ENCODE measurements around the gene TMEM186. TPM values are rescaled to one million over a fixed set of nuclear protein-coding genes. Genes with fewer than 3 reads are reported as not detected.

The TMEM186 gene
- total and polyA plus RNA-seq, 2 experiments from 2014 or later: 8.3 to 14.8 TPM

- Mint-ChIP-seq H3K27ac (no peak overlapping the region), H3K4me1 (peaks cover 14% of the 10 kb centered on the region), H3K4me3 (no peak overlapping the region), H3K36me3 (ENCODE audit: low read depth) (no peaks in the 10 kb centered on the region), H3K9me3 (no peaks in the 10 kb centered on the region), H3K27me3 (ENCODE audit: insufficient read depth, low read depth, poor library complexity) (peaks cover 9% of the 10 kb centered on the region)
- Histone ChIP-seq H4K20me1 (replicated peaks; ENCODE audit: insufficient read depth) (no peaks in the 10 kb centered on the region), H3K27me3 (ENCODE audit: insufficient read depth) (no peaks in the 10 kb centered on the region), H3K9me2 (ENCODE audit: insufficient read depth) (no peaks in the 10 kb centered on the region), H3K36me3 (ENCODE audit: insufficient read depth) (no peaks in the 10 kb centered on the region), H3F3A (replicated peaks; ENCODE audit: low read depth) (peaks cover 8% of the 10 kb centered on the region; the same call in 1 of the 2 replicates), H3K27ac (ENCODE audit: low read depth) (no peak overlapping the region), H2AFZ (no peak overlapping the region), H3K4me3 (no peak overlapping the region), H3K4me1 (ENCODE audit: insufficient read depth) (peaks cover 14% of the 10 kb centered on the region), H3K79me2 (replicated peaks; ENCODE audit: insufficient read depth) (no peaks in the 10 kb centered on the region), H3K4me2 (no peak overlapping the region)
- ATAC-seq: no peak
- TF ChIP-seq STAT1 (IDR thresholded peaks at IDR 0.05; ENCODE audit: unreplicated experiment) (no peak), EZH2phosphoT487 (IDR thresholded peaks at IDR 0.05; ENCODE audit: unreplicated experiment) (no peak), NANOG (IDR thresholded peaks at IDR 0.05; ENCODE audit: borderline replicate concordance) (no peak), ZNF114 (CRISPR knock-in tag; IDR thresholded peaks at IDR 0.05) (no peak), ZNF331 (CRISPR knock-in tag; IDR thresholded peaks at IDR 0.05; ENCODE audit: low read depth) (no peak), JUNB (IDR thresholded peaks at IDR 0.05; ENCODE audit: unreplicated experiment) (no peak)
- no peak for DNase-seq (ENCODE audit: low spot score)
These were observed 37.4 kb downstream of the TMEM186 start for GRCh38 chr16:8760021-8760420.

GRCh38 chr16:8758022-8758421 lies 39.4 kb downstream of the TMEM186 start:
- H3K27ac ChIP-seq (ENCODE audit: low read depth): no peak overlapping the region
- Mint-ChIP-seq H3K9me3 (no peaks in the 10 kb centered on the region), H3K27ac (no peak overlapping the region), H3K27me3 (ENCODE audit: insufficient read depth, low read depth, poor library complexity) (peaks cover 3% of the 10 kb centered on the region), H3K4me1 (no peaks in the 10 kb centered on the region), H3K4me3 (no peak overlapping the region), H3K36me3 (ENCODE audit: low read depth) (no peaks in the 10 kb centered on the region)
- no peaks in the 10 kb centered on the region for H3F3A ChIP-seq (replicated peaks; ENCODE audit: low read depth)
- no peak overlapping the region for H2AFZ ChIP-seq
- no peaks in the 10 kb centered on the region for H3K27me3 ChIP-seq (ENCODE audit: insufficient read depth)
- no peaks in the 10 kb centered on the region for H3K79me2 ChIP-seq (replicated peaks; ENCODE audit: insufficient read depth)
- no peaks in the 10 kb centered on the region for H4K20me1 ChIP-seq (replicated peaks; ENCODE audit: insufficient read depth)
- H3K4me1 ChIP-seq (ENCODE audit: insufficient read depth): no peaks in the 10 kb centered on the region
- no peak overlapping the region for H3K4me2 ChIP-seq
- ATAC-seq: no peak
- no peaks in the 10 kb centered on the region for H3K9me2 ChIP-seq (ENCODE audit: insufficient read depth)
- DNase-seq (ENCODE audit: low spot score): no peak
- H3K4me3 ChIP-seq: no peak overlapping the region
- no peaks in the 10 kb centered on the region for H3K36me3 ChIP-seq (ENCODE audit: insufficient read depth)
- TF ChIP-seq EZH2 (IDR thresholded peaks at IDR 0.05; ENCODE audit: low read depth, unreplicated experiment) (no peak), EZH2phosphoT487 (IDR thresholded peaks at IDR 0.05; ENCODE audit: unreplicated experiment) (no peak), POLR2AphosphoS5 (IDR thresholded peaks at IDR 0.05; ENCODE audit: low read depth) (no peak), JUNB (IDR thresholded peaks at IDR 0.05; ENCODE audit: unreplicated experiment) (no peak), ZNF114 (CRISPR knock-in tag; IDR thresholded peaks at IDR 0.05) (no peak)
- TF ChIP-seq, protein P1, sequence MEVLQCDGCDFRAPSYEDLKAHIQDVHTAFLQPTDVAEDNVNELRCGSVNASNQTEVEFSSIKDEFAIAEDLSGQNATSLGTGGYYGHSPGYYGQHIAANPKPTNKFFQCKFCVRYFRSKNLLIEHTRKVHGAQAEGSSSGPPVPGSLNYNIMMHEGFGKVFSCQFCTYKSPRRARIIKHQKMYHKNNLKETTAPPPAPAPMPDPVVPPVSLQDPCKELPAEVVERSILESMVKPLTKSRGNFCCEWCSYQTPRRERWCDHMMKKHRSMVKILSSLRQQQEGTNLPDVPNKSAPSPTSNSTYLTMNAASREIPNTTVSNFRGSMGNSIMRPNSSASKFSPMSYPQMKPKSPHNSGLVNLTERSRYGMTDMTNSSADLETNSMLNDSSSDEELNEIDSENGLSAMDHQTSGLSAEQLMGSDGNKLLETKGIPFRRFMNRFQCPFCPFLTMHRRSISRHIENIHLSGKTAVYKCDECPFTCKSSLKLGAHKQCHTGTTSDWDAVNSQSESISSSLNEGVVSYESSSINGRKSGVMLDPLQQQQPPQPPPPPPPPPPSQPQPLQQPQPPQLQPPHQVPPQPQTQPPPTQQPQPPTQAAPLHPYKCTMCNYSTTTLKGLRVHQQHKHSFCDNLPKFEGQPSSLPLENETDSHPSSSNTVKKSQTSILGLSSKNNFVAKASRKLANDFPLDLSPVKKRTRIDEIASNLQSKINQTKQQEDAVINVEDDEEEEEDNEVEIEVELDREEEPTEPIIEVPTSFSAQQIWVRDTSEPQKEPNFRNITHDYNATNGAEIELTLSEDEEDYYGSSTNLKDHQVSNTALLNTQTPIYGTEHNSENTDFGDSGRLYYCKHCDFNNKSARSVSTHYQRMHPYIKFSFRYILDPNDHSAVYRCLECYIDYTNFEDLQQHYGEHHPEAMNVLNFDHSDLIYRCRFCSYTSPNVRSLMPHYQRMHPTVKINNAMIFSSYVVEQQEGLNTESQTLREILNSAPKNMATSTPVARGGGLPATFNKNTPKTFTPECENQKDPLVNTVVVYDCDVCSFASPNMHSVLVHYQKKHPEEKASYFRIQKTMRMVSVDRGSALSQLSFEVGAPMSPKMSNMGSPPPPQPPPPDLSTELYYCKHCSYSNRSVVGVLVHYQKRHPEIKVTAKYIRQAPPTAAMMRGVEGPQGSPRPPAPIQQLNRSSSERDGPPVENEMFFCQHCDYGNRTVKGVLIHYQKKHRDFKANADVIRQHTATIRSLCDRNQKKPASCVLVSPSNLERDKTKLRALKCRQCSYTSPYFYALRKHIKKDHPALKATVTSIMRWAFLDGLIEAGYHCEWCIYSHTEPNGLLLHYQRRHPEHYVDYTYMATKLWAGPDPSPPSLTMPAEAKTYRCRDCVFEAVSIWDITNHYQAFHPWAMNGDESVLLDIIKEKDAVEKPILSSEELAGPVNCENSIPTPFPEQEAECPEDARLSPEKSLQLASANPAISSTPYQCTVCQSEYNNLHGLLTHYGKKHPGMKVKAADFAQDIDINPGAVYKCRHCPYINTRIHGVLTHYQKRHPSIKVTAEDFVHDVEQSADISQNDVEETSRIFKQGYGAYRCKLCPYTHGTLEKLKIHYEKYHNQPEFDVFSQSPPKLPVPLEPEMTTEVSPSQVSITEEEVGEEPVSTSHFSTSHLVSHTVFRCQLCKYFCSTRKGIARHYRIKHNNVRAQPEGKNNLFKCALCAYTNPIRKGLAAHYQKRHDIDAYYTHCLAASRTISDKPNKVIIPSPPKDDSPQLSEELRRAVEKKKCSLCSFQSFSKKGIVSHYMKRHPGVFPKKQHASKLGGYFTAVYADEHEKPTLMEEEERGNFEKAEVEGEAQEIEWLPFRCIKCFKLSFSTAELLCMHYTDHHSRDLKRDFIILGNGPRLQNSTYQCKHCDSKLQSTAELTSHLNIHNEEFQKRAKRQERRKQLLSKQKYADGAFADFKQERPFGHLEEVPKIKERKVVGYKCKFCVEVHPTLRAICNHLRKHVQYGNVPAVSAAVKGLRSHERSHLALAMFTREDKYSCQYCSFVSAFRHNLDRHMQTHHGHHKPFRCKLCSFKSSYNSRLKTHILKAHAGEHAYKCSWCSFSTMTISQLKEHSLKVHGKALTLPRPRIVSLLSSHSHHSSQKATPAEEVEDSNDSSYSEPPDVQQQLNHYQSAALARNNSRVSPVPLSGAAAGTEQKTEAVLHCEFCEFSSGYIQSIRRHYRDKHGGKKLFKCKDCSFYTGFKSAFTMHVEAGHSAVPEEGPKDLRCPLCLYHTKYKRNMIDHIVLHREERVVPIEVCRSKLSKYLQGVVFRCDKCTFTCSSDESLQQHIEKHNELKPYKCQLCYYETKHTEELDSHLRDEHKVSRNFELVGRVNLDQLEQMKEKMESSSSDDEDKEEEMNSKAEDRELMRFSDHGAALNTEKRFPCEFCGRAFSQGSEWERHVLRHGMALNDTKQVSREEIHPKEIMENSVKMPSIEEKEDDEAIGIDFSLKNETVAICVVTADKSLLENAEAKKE (CRISPR knock-in tag; IDR thresholded peaks at IDR 0.05): no peak
- TF ChIP-seq, protein P2, sequence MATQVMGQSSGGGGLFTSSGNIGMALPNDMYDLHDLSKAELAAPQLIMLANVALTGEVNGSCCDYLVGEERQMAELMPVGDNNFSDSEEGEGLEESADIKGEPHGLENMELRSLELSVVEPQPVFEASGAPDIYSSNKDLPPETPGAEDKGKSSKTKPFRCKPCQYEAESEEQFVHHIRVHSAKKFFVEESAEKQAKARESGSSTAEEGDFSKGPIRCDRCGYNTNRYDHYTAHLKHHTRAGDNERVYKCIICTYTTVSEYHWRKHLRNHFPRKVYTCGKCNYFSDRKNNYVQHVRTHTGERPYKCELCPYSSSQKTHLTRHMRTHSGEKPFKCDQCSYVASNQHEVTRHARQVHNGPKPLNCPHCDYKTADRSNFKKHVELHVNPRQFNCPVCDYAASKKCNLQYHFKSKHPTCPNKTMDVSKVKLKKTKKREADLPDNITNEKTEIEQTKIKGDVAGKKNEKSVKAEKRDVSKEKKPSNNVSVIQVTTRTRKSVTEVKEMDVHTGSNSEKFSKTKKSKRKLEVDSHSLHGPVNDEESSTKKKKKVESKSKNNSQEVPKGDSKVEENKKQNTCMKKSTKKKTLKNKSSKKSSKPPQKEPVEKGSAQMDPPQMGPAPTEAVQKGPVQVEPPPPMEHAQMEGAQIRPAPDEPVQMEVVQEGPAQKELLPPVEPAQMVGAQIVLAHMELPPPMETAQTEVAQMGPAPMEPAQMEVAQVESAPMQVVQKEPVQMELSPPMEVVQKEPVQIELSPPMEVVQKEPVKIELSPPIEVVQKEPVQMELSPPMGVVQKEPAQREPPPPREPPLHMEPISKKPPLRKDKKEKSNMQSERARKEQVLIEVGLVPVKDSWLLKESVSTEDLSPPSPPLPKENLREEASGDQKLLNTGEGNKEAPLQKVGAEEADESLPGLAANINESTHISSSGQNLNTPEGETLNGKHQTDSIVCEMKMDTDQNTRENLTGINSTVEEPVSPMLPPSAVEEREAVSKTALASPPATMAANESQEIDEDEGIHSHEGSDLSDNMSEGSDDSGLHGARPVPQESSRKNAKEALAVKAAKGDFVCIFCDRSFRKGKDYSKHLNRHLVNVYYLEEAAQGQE (IDR thresholded peaks at IDR 0.05; ENCODE audit: unreplicated experiment): no peak
- TF ChIP-seq, protein P3, sequence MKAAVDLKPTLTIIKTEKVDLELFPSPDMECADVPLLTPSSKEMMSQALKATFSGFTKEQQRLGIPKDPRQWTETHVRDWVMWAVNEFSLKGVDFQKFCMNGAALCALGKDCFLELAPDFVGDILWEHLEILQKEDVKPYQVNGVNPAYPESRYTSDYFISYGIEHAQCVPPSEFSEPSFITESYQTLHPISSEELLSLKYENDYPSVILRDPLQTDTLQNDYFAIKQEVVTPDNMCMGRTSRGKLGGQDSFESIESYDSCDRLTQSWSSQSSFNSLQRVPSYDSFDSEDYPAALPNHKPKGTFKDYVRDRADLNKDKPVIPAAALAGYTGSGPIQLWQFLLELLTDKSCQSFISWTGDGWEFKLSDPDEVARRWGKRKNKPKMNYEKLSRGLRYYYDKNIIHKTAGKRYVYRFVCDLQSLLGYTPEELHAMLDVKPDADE (IDR thresholded peaks at IDR 0.05): no peak

Measured in GM23338 (cell line).